Measurements from ENCODE around the gene ANKHD1.

DNA sequence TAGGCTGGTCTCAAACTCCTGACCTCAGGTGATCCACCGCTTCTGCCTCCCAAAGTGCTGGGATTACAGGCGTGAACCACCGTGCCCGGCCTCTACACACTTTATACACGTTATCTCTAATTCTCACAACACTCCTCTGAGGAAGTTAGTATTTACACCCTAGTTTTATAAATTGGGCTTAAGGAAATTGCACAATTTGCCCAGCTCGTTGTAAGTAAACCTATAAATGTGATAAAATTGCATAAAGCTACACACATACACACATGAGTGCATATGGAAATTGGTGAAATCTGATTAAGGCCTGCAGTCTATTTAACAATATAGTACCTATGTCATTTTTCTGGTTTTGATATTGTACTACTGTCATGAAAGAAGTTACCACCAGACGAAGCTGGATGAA is 46.1 kb upstream of the ANKHD1 start:
- no peak for TF ChIP-seq USF2 (CRISPR knock-in tag; IDR thresholded peaks at IDR 0.05)
- TF ChIP-seq, protein P1, sequence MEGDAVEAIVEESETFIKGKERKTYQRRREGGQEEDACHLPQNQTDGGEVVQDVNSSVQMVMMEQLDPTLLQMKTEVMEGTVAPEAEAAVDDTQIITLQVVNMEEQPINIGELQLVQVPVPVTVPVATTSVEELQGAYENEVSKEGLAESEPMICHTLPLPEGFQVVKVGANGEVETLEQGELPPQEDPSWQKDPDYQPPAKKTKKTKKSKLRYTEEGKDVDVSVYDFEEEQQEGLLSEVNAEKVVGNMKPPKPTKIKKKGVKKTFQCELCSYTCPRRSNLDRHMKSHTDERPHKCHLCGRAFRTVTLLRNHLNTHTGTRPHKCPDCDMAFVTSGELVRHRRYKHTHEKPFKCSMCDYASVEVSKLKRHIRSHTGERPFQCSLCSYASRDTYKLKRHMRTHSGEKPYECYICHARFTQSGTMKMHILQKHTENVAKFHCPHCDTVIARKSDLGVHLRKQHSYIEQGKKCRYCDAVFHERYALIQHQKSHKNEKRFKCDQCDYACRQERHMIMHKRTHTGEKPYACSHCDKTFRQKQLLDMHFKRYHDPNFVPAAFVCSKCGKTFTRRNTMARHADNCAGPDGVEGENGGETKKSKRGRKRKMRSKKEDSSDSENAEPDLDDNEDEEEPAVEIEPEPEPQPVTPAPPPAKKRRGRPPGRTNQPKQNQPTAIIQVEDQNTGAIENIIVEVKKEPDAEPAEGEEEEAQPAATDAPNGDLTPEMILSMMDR (IDR thresholded peaks at IDR 0.05) = no peak
- TF ChIP-seq NFE2L1 (CRISPR knock-in tag; IDR thresholded peaks at IDR 0.05) = no peak
- TF ChIP-seq, protein P2, sequence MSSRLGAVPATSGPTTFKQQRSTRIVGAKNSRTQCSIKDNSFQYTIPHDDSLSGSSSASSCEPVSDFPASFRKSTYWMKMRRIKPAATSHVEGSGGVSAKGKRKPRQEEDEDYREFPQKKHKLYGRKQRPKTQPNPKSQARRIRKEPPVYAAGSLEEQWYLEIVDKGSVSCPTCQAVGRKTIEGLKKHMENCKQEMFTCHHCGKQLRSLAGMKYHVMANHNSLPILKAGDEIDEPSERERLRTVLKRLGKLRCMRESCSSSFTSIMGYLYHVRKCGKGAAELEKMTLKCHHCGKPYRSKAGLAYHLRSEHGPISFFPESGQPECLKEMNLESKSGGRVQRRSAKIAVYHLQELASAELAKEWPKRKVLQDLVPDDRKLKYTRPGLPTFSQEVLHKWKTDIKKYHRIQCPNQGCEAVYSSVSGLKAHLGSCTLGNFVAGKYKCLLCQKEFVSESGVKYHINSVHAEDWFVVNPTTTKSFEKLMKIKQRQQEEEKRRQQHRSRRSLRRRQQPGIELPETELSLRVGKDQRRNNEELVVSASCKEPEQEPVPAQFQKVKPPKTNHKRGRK (CRISPR knock-in tag; IDR thresholded peaks at IDR 0.05; ENCODE audit: borderline replicate concordance) = no peak
- TF ChIP-seq SP1 (CRISPR knock-in tag; conservative IDR thresholded peaks at IDR 0.05) = no peak
